GM18909 (cell line): ENCODE measurements around the gene CRTC3.

ENCODE experiments used
- ATAC-seq: cut with Tn5 transposase; IDR thresholded peaks from one replicate; pipeline ENCODE4 v1.9.1; 2021; ENCODE audit warnings: mild to moderate bottlenecking; ENCODE audit not compliant: unreplicated experiment, poor library complexity

CRTC3 gene

GRCh38 chr15:90519688-90520087 lies 10.0 kb upstream of the CRTC3 start:
- no peak for ATAC-seq

GRCh38 chr15:90520365-90520764 lies 9.4 kb upstream of the CRTC3 start:
- ATAC-seq, result no peak

GRCh38 chr15:90523373-90523772 lies 6.3 kb upstream of the CRTC3 start:
- no peak for ATAC-seq

GRCh38 chr15:90524018-90524803 lies 5.5 kb upstream of the CRTC3 start:
- ATAC-seq, result peak; percentile 64

GRCh38 chr15:90529011-90529370 lies 732 bp upstream of the CRTC3 start:
- no peak for ATAC-seq

GRCh38 chr15:90530250-90531051 lies 728 bp downstream of the CRTC3 start:
- peak; percentile 39 for ATAC-seq

- no peak for ATAC-seq
Measured at GRCh38 chr15:90531147-90531546, 1.4 kb downstream of the CRTC3 start.

- no peak for ATAC-seq
Measured at GRCh38 chr15:90535254-90535653, 5.5 kb downstream of the CRTC3 start.

GRCh38 chr15:90539789-90540188 lies 10.1 kb downstream of the CRTC3 start:
- ATAC-seq, result no peak

- ATAC-seq, result no peak
Measured at GRCh38 chr15:90540768-90541167, 11.0 kb downstream of the CRTC3 start.

GRCh38 chr15:90545095-90545494 lies 15.4 kb downstream of the CRTC3 start:
- no peak for ATAC-seq

- no peak for ATAC-seq
Measured at GRCh38 chr15:90547540-90547939, 17.8 kb downstream of the CRTC3 start.

- ATAC-seq, result no peak
Measured at GRCh38 chr15:90550919-90551318, 21.2 kb downstream of the CRTC3 start.

GRCh38 chr15:90552162-90552928 lies 22.6 kb downstream of the CRTC3 start:
- ATAC-seq, result no peak

- no peak for ATAC-seq
Measured at GRCh38 chr15:90552929-90553211, 23.1 kb downstream of the CRTC3 start.

GRCh38 chr15:90553248-90553745 lies 23.6 kb downstream of the CRTC3 start:
- ATAC-seq, result no peak

- ATAC-seq, result no peak
Measured at GRCh38 chr15:90557186-90558084, 27.7 kb downstream of the CRTC3 start.

GRCh38 chr15:90558171-90558573 lies 28.4 kb downstream of the CRTC3 start:
- no peak for ATAC-seq

- ATAC-seq, result no peak
Measured at GRCh38 chr15:90559119-90559518, 29.4 kb downstream of the CRTC3 start.

- ATAC-seq, result no peak
Measured at GRCh38 chr15:90560229-90560776, 30.6 kb downstream of the CRTC3 start.
